Neural progenitor cell (in vitro differentiated cells): ENCODE data around the gene CAMK1D. TPM values are rescaled to one million over a fixed set of nuclear protein-coding genes. Genes with fewer than 3 reads are reported as not detected.

Source experiments
- DNase-seq: peaks from one replicate; pipeline ENCODE4 v3.0.0-alpha.2; 2016; ENCODE audit warnings: low spot score
- H2AFZ ChIP-seq: fragments of 200-600 bp; sonication (generic); replicated peaks from 2 replicates; pipeline ENCODE4 v1.6.1; 2016; ENCODE audit warnings: antibody characterized with exemption
- H3F3A ChIP-seq: fragments of 200-600 bp; sonication (generic); 2 replicates; pipeline ENCODE4 v1.6.1; 2016; ENCODE audit warnings: antibody characterized with exemption, low read depth
- H3K27ac ChIP-seq: fragments of 200-600 bp; sonication (generic); 2 replicates; pipeline ENCODE4 v1.5.1; 2016; ENCODE audit warnings: mild to moderate bottlenecking
- H3K27me3 ChIP-seq: fragments of 200-600 bp; sonication (generic); 2 replicates; pipeline ENCODE4 v1.6.1; 2016; ENCODE audit warnings: mild to moderate bottlenecking, moderate library complexity
- H3K36me3 ChIP-seq: fragments of 200-600 bp; sonication (generic); 2 replicates; pipeline ENCODE4 v1.5.1; 2016
- H3K4me1 ChIP-seq: fragments of 200-600 bp; sonication (generic); 2 replicates; pipeline ENCODE4 v1.6.1; 2016; ENCODE audit warnings: mixed run types
- H3K4me2 ChIP-seq: fragments of 200-600 bp; sonication (generic); 2 replicates; pipeline ENCODE4 v1.6.1; 2016
- H3K4me3 ChIP-seq: fragments of 200-600 bp; sonication (generic); 2 replicates; pipeline ENCODE4 v1.5.1; 2016
- H3K79me2 ChIP-seq: fragments of 200-600 bp; sonication (generic); 2 replicates; pipeline ENCODE4 v1.6.1; 2016; ENCODE audit warnings: low read depth
- H3K9ac ChIP-seq: fragments of 200-600 bp; sonication (generic); 2 replicates; pipeline ENCODE4 v1.6.1; 2016
- H3K9me3 ChIP-seq: fragments of 200-600 bp; sonication (generic); 2 replicates; pipeline ENCODE4 v1.5.1; 2016; ENCODE audit warnings: low read depth
- H4K20me1 ChIP-seq: fragments of 200-600 bp; sonication (generic); 2 replicates; pipeline ENCODE4 v1.6.1; 2016; ENCODE audit warnings: low read depth
- H3K27ac Mint-ChIP-seq: 3 replicates; pipeline ENCODE4 v1.8.0; 2021; ENCODE audit warnings: mixed read lengths
- H3K27me3 Mint-ChIP-seq: 2 replicates; pipeline ENCODE4 v1.8.0; 2022; ENCODE audit warnings: low read depth, mild to moderate bottlenecking, inconsistent platforms, moderate library complexity, mixed read lengths; ENCODE audit not compliant: insufficient read depth
- H3K36me3 Mint-ChIP-seq: 3 replicates; pipeline ENCODE4 v1.8.0; 2021; ENCODE audit warnings: mixed read lengths
- H3K4me1 Mint-ChIP-seq: 3 replicates; pipeline ENCODE4 v1.8.0; 2021; ENCODE audit warnings: mixed read lengths
- H3K4me3 Mint-ChIP-seq: 3 replicates; pipeline ENCODE4 v1.8.0; 2021; ENCODE audit warnings: mild to moderate bottlenecking, moderate library complexity, mixed read lengths
- H3K9me3 Mint-ChIP-seq: 3 replicates; pipeline ENCODE4 v1.8.0; 2020; ENCODE audit warnings: mixed read lengths
- CTCF ChIP-seq: fragments of 200-600 bp; sonication (generic); IDR thresholded peaks from 2 replicates; pipeline ENCODE4 v1.5.1; 2017; ENCODE audit warnings: antibody characterized with exemption, mild to moderate bottlenecking
- EZH2 ChIP-seq: fragments of 200-600 bp; sonication (generic); IDR thresholded peaks from 2 replicates; pipeline ENCODE4 v1.6.1; 2017; ENCODE audit warnings: antibody characterized with exemption, mild to moderate bottlenecking, moderate library complexity
- EZH2phosphoT487 ChIP-seq: fragments of 200-600 bp; sonication (generic); IDR thresholded peaks from 2 replicates; pipeline ENCODE4 v1.6.1; 2017; ENCODE audit warnings: antibody characterized with exemption
- total RNA-seq: library from RNA; depleted of rRNA; stranded (reverse); fragments of >200 nt; gene quantifications from 2 replicates; pipeline ENCODE4 v1.2.3, GENCODE V29; 2015; ENCODE audit warnings: low replicate concordance

CAMK1D gene
- total RNA-seq, 1 donor from 2014 or later: 7.6 TPM

- H3K27ac ChIP-seq: no peak overlapping the region
- H3K9ac ChIP-seq: no peak overlapping the region
- no peak overlapping the region for H3K4me2 ChIP-seq
- Mint-ChIP-seq H3K27me3 (no peaks in the 10 kb centered on the region), H3K4me1 (no peaks in the 10 kb centered on the region), H3K36me3 (peaks cover 2% of the 10 kb centered on the region), H3K27ac (no peak overlapping the region), H3K9me3 (peaks cover 2% of the 10 kb centered on the region), H3K4me3 (no peak overlapping the region)
- H3K4me3 ChIP-seq: no peak overlapping the region
- DNase-seq: no peak
- no peaks in the 10 kb centered on the region for H3K9me3 ChIP-seq
- H2AFZ ChIP-seq: no peak overlapping the region
- H3K36me3 ChIP-seq: no peaks in the 10 kb centered on the region
- H3F3A ChIP-seq: no peaks in the 10 kb centered on the region
- no peaks in the 10 kb centered on the region for H3K27me3 ChIP-seq
- H3K4me1 ChIP-seq: no peaks in the 10 kb centered on the region
- no peak for TF ChIP-seq CTCF
- TF ChIP-seq EZH2: no peak
- H3K79me2 ChIP-seq: no peaks in the 10 kb centered on the region
- H4K20me1 ChIP-seq: no peaks in the 10 kb centered on the region
These were observed 319.3 kb downstream of the CAMK1D start for GRCh38 chr10:12668634-12669033.

DNA sequence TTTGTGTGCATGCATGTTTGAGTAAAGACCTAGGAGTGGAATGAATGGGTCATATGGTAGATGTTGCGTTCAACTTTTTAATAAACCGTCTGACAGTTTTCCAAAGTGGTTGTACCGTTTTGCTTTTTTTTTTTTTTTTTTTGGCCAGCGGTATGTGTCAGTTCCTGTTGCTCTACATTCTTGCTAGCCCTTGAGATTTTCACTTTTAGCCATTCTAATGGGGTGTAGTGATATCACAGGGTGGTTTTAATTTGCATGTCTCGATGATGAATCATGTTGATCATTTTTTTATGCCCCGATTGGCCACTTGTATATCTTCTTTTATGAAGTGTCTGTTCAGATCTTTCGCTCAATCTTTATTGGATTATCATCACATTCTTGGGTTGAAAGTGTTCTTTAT lies 320.7 kb downstream of the CAMK1D start:
- H3K4me1 Mint-ChIP-seq: no peaks in the 10 kb centered on the region
- H3K27me3 Mint-ChIP-seq: no peaks in the 10 kb centered on the region

GRCh38 chr10:12675186-12675585 lies 325.8 kb downstream of the CAMK1D start:
- Histone ChIP-seq H3K36me3 (no peaks in the 10 kb centered on the region), H3K9me3 (no peaks in the 10 kb centered on the region), H3K27ac (no peak overlapping the region), H3K4me1 (no peaks in the 10 kb centered on the region), H3K27me3 (no peaks in the 10 kb centered on the region), H2AFZ (no peak overlapping the region), H3K4me3 (no peak overlapping the region), H4K20me1 (no peaks in the 10 kb centered on the region), H3K4me2 (no peak overlapping the region), H3K79me2 (no peaks in the 10 kb centered on the region), H3K9ac (no peak overlapping the region), H3F3A (no peaks in the 10 kb centered on the region)
- no peak for TF ChIP-seq EZH2
- no peak for TF ChIP-seq CTCF
- no peak for TF ChIP-seq EZH2phosphoT487
- Mint-ChIP-seq H3K4me3 (no peak overlapping the region), H3K4me1 (peaks cover 6% of the 10 kb centered on the region), H3K27me3 (no peaks in the 10 kb centered on the region), H3K36me3 (peaks cover 2% of the 10 kb centered on the region), H3K9me3 (no peaks in the 10 kb centered on the region), H3K27ac (no peak overlapping the region)
- no peak for DNase-seq

More for the DNA sequence above, 320.7 kb downstream of the CAMK1D start:
- Histone ChIP-seq H3K27ac (no peak overlapping the region), H2AFZ (no peak overlapping the region), H3K4me1 (no peaks in the 10 kb centered on the region), H3K9ac (no peak overlapping the region), H3K36me3 (no peaks in the 10 kb centered on the region), H3F3A (no peaks in the 10 kb centered on the region), H3K27me3 (no peaks in the 10 kb centered on the region), H3K79me2 (no peaks in the 10 kb centered on the region), H4K20me1 (no peaks in the 10 kb centered on the region), H3K4me2 (no peak overlapping the region), H3K4me3 (no peak overlapping the region), H3K9me3 (no peaks in the 10 kb centered on the region)
- peaks cover 2% of the 10 kb centered on the region for H3K36me3 Mint-ChIP-seq
- TF ChIP-seq EZH2: no peak
- H3K4me3 Mint-ChIP-seq: no peak overlapping the region
- no peak for DNase-seq
- no peak overlapping the region for H3K27ac Mint-ChIP-seq
- H3K9me3 Mint-ChIP-seq: peaks cover 2% of the 10 kb centered on the region

DNA sequence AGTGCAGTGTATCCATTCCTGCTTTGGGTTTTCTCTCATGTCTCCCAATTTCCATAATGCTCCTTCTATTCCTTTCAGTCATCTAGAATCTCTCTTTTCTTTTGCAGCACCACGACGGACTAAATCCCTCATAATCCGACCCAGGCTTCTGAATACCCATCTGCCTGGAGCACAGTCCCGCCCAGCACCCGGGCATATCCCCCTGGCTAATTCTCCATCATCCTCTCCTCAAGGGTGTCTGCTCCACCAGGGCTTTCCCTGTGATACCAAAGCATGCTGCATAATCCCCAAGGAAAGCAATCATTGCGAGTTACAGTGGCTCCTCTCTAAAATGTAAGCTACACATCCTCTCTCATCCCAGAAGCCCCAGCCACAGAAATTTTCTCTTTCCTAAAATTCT lies 330.3 kb downstream of the CAMK1D start:
- H3K4me3 Mint-ChIP-seq: no peak overlapping the region
- Histone ChIP-seq H2AFZ (no peak overlapping the region), H3K9me3 (no peaks in the 10 kb centered on the region), H3K79me2 (no peaks in the 10 kb centered on the region), H3K4me1 (no peaks in the 10 kb centered on the region), H3K4me2 (no peak overlapping the region), H3K36me3 (no peaks in the 10 kb centered on the region), H3K4me3 (no peak overlapping the region), H3K9ac (no peak overlapping the region), H3K27me3 (no peaks in the 10 kb centered on the region), H3K27ac (no peak overlapping the region), H3F3A (no peaks in the 10 kb centered on the region), H4K20me1 (no peaks in the 10 kb centered on the region)
- peaks cover 2% of the 10 kb centered on the region for H3K36me3 Mint-ChIP-seq
- peaks cover 9% of the 10 kb centered on the region for H3K4me1 Mint-ChIP-seq
- no peak overlapping the region for H3K27ac Mint-ChIP-seq
- TF ChIP-seq CTCF: no peak
- no peak for TF ChIP-seq EZH2
- no peak for TF ChIP-seq EZH2phosphoT487
- DNase-seq: peak; percentile 26
- H3K27me3 Mint-ChIP-seq: no peaks in the 10 kb centered on the region
- H3K9me3 Mint-ChIP-seq: no peaks in the 10 kb centered on the region
